WERI-Rb-1 (cell line): Measurements from ENCODE around the gene TSPAN10.
A peak's percentile ranks its signal among the peaks of the same experiment; 100 is the strongest.
"Not testable (repeated sequence)": the region's sequence is repeated elsewhere in the genome, so short reads cannot be mapped to it uniquely, and the experiment has no call there.

Experiments used
- DNase-seq: peaks from one replicate; pipeline ENCODE4 v3.0.0-alpha.2; 2020
- H3K27ac ChIP-seq: fragments of 250-450 bp; sonication (Bioruptor Pico); 2 replicates; pipeline ENCODE4 v1.5.1; 2020; ENCODE audit warnings: mild to moderate bottlenecking, moderate library complexity
- H3K27me3 ChIP-seq: fragments of 250-450 bp; sonication (Bioruptor Pico); 2 replicates; pipeline ENCODE4 v1.5.1; 2021; ENCODE audit warnings: mild to moderate bottlenecking, low read depth, moderate library complexity; ENCODE audit not compliant: insufficient read depth, severe bottlenecking
- H3K36me3 ChIP-seq: fragments of 250-450 bp; sonication (Bioruptor Pico); 2 replicates; pipeline ENCODE4 v1.5.1; 2020; ENCODE audit warnings: mild to moderate bottlenecking, moderate library complexity
- H3K4me3 ChIP-seq: 2 replicates; pipeline ENCODE4 v1.5.1; 2011; ENCODE audit warnings: low read depth, mild to moderate bottlenecking, control low read depth, low read length
- H3K9me3 ChIP-seq: fragments of 250-450 bp; sonication (Bioruptor Pico); 2 replicates; pipeline ENCODE4 v1.5.1; 2021; ENCODE audit warnings: mild to moderate bottlenecking, moderate library complexity; ENCODE audit not compliant: severe bottlenecking
- TF ChIP-seq, protein P1 (sequence below): IDR thresholded peaks from 2 replicates; pipeline ENCODE4 v1.5.1; 2011; ENCODE audit warnings: low read depth, mild to moderate bottlenecking, control low read depth, inconsistent platforms, low read length

The TSPAN10 gene

DNA sequence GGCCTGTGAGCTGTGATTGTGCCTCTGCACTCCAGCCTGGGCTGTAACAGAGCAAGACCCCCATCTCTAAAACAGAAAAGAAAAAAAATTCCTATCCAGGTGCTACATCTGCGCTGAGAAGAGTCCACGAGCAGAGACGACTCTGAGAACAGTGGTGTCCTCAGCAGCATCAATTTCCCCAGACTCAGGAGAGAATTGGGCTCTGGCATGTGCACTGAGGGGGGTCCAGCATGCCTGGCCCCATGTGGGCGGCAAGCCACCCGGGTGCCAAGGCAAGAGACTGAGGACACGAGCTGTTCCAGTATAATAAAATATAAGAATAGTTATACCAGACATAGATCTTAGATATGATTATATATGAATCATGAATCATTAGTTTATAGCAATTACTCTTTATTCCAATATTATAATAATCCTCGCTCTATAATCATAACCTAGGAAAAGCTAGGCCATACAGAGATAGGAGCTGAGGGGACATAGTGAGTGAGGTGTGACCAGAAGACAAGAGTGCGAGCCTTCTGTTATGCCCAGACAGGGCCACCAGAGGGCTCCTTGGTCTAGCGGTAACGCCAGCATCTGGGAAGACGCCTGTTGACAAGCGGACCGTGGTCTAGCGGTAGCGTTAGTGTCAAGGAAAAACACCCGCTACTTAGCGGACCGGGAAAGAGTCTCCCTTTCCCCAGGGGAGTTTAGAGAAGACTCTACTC is 38.7 kb downstream of the TSPAN10 start:
- Histone ChIP-seq H3K27ac (peak overlapping the region; percentile 30; the same call in 1 of the 2 replicates), H3K36me3 (peaks cover 51% of the 10 kb centered on the region)
- not testable (repeated sequence) for H3K27me3 ChIP-seq, H3K9me3 ChIP-seq, H3K4me3 ChIP-seq
- TF ChIP-seq, protein P1, sequence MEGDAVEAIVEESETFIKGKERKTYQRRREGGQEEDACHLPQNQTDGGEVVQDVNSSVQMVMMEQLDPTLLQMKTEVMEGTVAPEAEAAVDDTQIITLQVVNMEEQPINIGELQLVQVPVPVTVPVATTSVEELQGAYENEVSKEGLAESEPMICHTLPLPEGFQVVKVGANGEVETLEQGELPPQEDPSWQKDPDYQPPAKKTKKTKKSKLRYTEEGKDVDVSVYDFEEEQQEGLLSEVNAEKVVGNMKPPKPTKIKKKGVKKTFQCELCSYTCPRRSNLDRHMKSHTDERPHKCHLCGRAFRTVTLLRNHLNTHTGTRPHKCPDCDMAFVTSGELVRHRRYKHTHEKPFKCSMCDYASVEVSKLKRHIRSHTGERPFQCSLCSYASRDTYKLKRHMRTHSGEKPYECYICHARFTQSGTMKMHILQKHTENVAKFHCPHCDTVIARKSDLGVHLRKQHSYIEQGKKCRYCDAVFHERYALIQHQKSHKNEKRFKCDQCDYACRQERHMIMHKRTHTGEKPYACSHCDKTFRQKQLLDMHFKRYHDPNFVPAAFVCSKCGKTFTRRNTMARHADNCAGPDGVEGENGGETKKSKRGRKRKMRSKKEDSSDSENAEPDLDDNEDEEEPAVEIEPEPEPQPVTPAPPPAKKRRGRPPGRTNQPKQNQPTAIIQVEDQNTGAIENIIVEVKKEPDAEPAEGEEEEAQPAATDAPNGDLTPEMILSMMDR: peak; percentile 68
- peak; percentile 66 for DNase-seq

- Histone ChIP-seq H3K4me3 (no peak overlapping the region), H3K27me3 (no peaks in the 10 kb centered on the region), H3K36me3 (peaks cover 51% of the 10 kb centered on the region), H3K9me3 (no peaks in the 10 kb centered on the region), H3K27ac (no peak overlapping the region)
- DNase-seq: no peak
- TF ChIP-seq, protein P1: no peak
These were observed 39.9 kb downstream of the TSPAN10 start for GRCh38 chr17:81676906-81677305.

- TF ChIP-seq, protein P1: no peak
- Histone ChIP-seq H3K27me3 (no peaks in the 10 kb centered on the region), H3K36me3 (peaks cover 37% of the 10 kb centered on the region), H3K9me3 (no peaks in the 10 kb centered on the region), H3K27ac (no peak overlapping the region), H3K4me3 (no peak overlapping the region)
- no peak for DNase-seq
These were observed 43.2 kb downstream of the TSPAN10 start for GRCh38 chr17:81680150-81680549.

DNA sequence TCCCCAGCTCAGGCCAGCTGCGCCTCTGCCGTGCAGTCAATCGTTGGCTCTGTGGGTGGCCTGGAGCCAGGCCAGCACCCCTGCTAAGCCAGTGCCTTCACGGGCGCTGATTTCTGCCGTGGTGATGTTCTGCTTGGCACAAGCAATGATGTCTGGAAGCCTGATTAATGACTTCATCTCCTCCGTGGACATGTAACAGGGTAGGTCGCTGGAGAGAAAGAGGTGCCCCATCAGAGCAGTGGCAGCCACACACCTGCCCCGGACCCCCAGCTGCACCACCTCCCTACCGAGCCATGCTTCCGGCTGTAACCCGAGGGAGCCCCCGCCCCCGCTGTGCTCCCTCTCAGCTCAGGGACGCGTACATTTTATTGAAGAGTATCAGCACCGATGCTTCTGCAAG is 44.7 kb downstream of the TSPAN10 start:
- DNase-seq: no peak
- Histone ChIP-seq H3K27ac (no peak overlapping the region), H3K4me3 (no peak overlapping the region), H3K27me3 (no peaks in the 10 kb centered on the region), H3K9me3 (no peaks in the 10 kb centered on the region), H3K36me3 (peaks cover 46% of the 10 kb centered on the region)
- TF ChIP-seq, protein P1: no peak

GRCh38 chr17:81682565-81683207 is 45.7 kb downstream of the TSPAN10 start:
- TF ChIP-seq, protein P1: no peak
- Histone ChIP-seq H3K36me3 (peaks cover 55% of the 10 kb centered on the region), H3K4me3 (peak overlapping the region; percentile 97), H3K27ac (peak overlapping the region; percentile 84), H3K27me3 (no peaks in the 10 kb centered on the region), H3K9me3 (no peaks in the 10 kb centered on the region)
- no peak for DNase-seq
